Liver (tissue), 9 donors: Measurements from ENCODE around the gene ATP7A. TPM values are rescaled to one million over a fixed set of nuclear protein-coding genes. Genes with fewer than 3 reads are reported as not detected.
"Not testable (repeated sequence)": the region's sequence is repeated elsewhere in the genome, so short reads cannot be mapped to it uniquely, and the experiment has no call there.

Experiments used
- DNase-seq: peaks from one replicate; pipeline ENCODE4 v3.0.0-alpha.2; 2017; ENCODE audit warnings: low spot score
- H3K27ac ChIP-seq, 2 donors: one replicate each; pipeline ENCODE4 v1.7.0; 2013; ENCODE audit warnings: inconsistent platforms in 2 of 2, low read length in 2 of 2, control low read depth in 1 of 2, low read depth in 1 of 2, mild to moderate bottlenecking in 1 of 2
- H3K27me3 ChIP-seq, 4 donors: one replicate each; pipeline versions ENCODE4 v1.6.1 to v1.7.0; 2013; ENCODE audit warnings: low read length in 3 of 4, inconsistent platforms in 1 of 4, mild to moderate bottlenecking in 1 of 4, moderate library complexity in 1 of 4; ENCODE audit not compliant: control insufficient read depth in 4 of 4, insufficient read depth in 4 of 4
- H3K36me3 ChIP-seq, 4 donors: one replicate each; pipeline versions ENCODE4 v1.6.1 to v1.7.0; 2013; ENCODE audit warnings: low read length in 3 of 4, mild to moderate bottlenecking in 3 of 4, low read depth in 1 of 4, moderate library complexity in 1 of 4; ENCODE audit not compliant: control insufficient read depth in 4 of 4, insufficient read depth in 3 of 4
- H3K4me1 ChIP-seq, 4 donors: one replicate each; pipeline versions ENCODE4 v1.6.1 to v1.7.0; 2013; ENCODE audit warnings: low read length in 3 of 4, mild to moderate bottlenecking in 3 of 4, moderate library complexity in 1 of 4; ENCODE audit not compliant: control insufficient read depth in 4 of 4, insufficient read depth in 4 of 4
- H3K4me3 ChIP-seq, 3 donors: one replicate each; pipeline versions ENCODE4 v1.6.1 to v1.7.0; 2013; ENCODE audit warnings: low read length in 3 of 3, control low read depth in 1 of 3, low read depth in 1 of 3, mild to moderate bottlenecking in 1 of 3
- H3K9ac ChIP-seq, 2 donors: one replicate each; pipeline ENCODE4 v1.7.0; 2013; ENCODE audit warnings: low read length in 2 of 2, mild to moderate bottlenecking in 2 of 2, moderate library complexity in 2 of 2, control low read depth in 1 of 2, low read depth in 1 of 2
- H3K9me3 ChIP-seq, 4 donors: one replicate each; pipeline versions ENCODE4 v1.6.1 to v1.7.0; 2013; ENCODE audit warnings: low read length in 3 of 4; ENCODE audit not compliant: control insufficient read depth in 4 of 4
- EGR1 ChIP-seq, 2 donors: IDR thresholded peaks; 2 replicates each; pipeline ENCODE4 v1.6.1; 2016 to 2018; ENCODE audit warnings: antibody characterized with exemption in 2 of 2, low read depth in 2 of 2
- FOXA1 ChIP-seq: IDR thresholded peaks from 2 replicates; pipeline ENCODE4 v1.6.1; 2016; ENCODE audit warnings: antibody characterized with exemption
- FOXA2 ChIP-seq: IDR thresholded peaks from 2 replicates; pipeline ENCODE4 v1.6.1; 2016; ENCODE audit warnings: antibody characterized with exemption
- HNF4A ChIP-seq, 2 donors: conservative IDR thresholded peaks; 2 replicates each; pipeline ENCODE4 v1.6.1; 2016; ENCODE audit warnings: antibody characterized with exemption in 2 of 2, mild to moderate bottlenecking in 2 of 2
- HNF4G ChIP-seq: IDR thresholded peaks from 2 replicates; pipeline ENCODE4 v1.6.1; 2016; ENCODE audit warnings: antibody characterized with exemption
- JUND ChIP-seq, 2 donors: IDR thresholded peaks; 2 replicates each; pipeline ENCODE4 v1.6.1; 2016; ENCODE audit warnings: antibody characterized with exemption in 2 of 2
- NR2F2 ChIP-seq: IDR thresholded peaks from 2 replicates; pipeline ENCODE4 v1.6.1; 2016; ENCODE audit warnings: antibody characterized with exemption
- SP1 ChIP-seq: IDR thresholded peaks from 2 replicates; pipeline ENCODE4 v1.6.1; 2018; ENCODE audit warnings: antibody characterized with exemption, mild to moderate bottlenecking
- TAF1 ChIP-seq: conservative IDR thresholded peaks from 2 replicates; pipeline ENCODE4 v1.6.1; 2016; ENCODE audit warnings: antibody characterized with exemption, mild to moderate bottlenecking
- YY1 ChIP-seq: IDR thresholded peaks from 2 replicates; pipeline ENCODE4 v1.6.1; 2016; ENCODE audit warnings: antibody characterized with exemption, mild to moderate bottlenecking
- WGBS: extraction: QIAGEN DNeasy Blood & Tissue Kit; methylation state at CpG from one replicate; pipeline ENCODE4 v1.1.7; 2013; 5-methylcytosine and 5-hydroxymethylcytosine counted together
- polyA plus RNA-seq, 2 donors: library from polyadenylated mRNA; stranded (reverse) in 1 of 2; unstranded in 1 of 2; fragments of 200-250 nt in 1 of 2; fragments of >200 nt in 1 of 2; fragmentation: Nextera tagmentation in 1 of 2; extraction: Ambion mirVana in 1 of 2; gene quantifications; one replicate each; pipeline versions ENCODE4 v1.2.1 to v1.2.3, GENCODE V29; 2013 to 2015
- total RNA-seq, 2 donors: library from RNA; depleted of rRNA; stranded (reverse); fragments of >200 nt; gene quantifications; one replicate each; pipeline ENCODE4 v1.2.3, GENCODE V29; 2014
- TF ChIP-seq, protein P1 (sequence below): fragments of 150-350 bp; IDR thresholded peaks from 2 replicates; pipeline ENCODE4 v1.5.1; 2017; ENCODE audit warnings: improper control_type of control experiment, low read depth, low read length; ENCODE audit not compliant: missing input control
- TF ChIP-seq, protein P2 (sequence below): IDR thresholded peaks from 2 replicates; pipeline ENCODE4 v1.6.1; 2016; ENCODE audit warnings: antibody characterized with exemption
- TF ChIP-seq, protein P3 (sequence below): IDR thresholded peaks from 2 replicates; pipeline ENCODE4 v1.6.1; 2016; ENCODE audit warnings: antibody characterized with exemption
- TF ChIP-seq, protein P4 (sequence below): IDR thresholded peaks from 2 replicates; pipeline ENCODE4 v1.6.1; 2016; ENCODE audit warnings: antibody characterized with exemption
- donor health status: healthy.
- donor health status: healthy.
- donor health status: healthy.
- donor health status: healthy.
- donor health status: healthy.

Gene ATP7A
- total and polyA plus RNA-seq, 4 donors = 0.75 to 15.3 (median 3.0) TPM

DNA sequence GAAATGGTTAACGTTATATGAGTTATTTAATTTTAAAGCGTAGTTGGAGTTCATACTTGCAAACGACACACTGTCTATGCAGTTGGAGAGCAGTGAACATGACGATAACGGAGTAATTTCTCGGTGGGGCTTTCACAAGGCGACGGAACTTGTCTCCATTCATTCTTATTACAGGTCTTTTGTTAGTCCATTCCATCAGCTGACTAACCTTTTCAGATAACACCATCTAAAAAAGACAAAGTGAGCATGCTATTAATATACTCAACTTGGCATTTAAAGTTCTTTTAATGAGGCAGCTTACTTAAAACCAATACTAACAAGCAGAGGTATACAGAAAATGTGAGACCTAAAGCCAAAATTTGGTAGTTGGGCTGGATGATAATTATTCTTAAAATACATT lies 35.1 kb upstream of the ATP7A start:
- TF ChIP-seq EGR1 (IDR thresholded peaks at IDR 0.05; ENCODE audit: low read depth in 2 of 2) (no peak), FOXA1 (no peak), YY1 (no peak), NR2F2 (no peak), SP1 (no peak), JUND (IDR thresholded peaks at IDR 0.05) (no peak), FOXA2 (no peak), TAF1 (no peak), HNF4G (no peak), HNF4A (conservative IDR thresholded peaks at IDR 0.05) (no peak)
- TF ChIP-seq, protein P1, sequence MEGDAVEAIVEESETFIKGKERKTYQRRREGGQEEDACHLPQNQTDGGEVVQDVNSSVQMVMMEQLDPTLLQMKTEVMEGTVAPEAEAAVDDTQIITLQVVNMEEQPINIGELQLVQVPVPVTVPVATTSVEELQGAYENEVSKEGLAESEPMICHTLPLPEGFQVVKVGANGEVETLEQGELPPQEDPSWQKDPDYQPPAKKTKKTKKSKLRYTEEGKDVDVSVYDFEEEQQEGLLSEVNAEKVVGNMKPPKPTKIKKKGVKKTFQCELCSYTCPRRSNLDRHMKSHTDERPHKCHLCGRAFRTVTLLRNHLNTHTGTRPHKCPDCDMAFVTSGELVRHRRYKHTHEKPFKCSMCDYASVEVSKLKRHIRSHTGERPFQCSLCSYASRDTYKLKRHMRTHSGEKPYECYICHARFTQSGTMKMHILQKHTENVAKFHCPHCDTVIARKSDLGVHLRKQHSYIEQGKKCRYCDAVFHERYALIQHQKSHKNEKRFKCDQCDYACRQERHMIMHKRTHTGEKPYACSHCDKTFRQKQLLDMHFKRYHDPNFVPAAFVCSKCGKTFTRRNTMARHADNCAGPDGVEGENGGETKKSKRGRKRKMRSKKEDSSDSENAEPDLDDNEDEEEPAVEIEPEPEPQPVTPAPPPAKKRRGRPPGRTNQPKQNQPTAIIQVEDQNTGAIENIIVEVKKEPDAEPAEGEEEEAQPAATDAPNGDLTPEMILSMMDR = no peak
- TF ChIP-seq, protein P2, sequence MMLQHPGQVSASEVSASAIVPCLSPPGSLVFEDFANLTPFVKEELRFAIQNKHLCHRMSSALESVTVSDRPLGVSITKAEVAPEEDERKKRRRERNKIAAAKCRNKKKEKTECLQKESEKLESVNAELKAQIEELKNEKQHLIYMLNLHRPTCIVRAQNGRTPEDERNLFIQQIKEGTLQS = no peak
- TF ChIP-seq, protein P3, sequence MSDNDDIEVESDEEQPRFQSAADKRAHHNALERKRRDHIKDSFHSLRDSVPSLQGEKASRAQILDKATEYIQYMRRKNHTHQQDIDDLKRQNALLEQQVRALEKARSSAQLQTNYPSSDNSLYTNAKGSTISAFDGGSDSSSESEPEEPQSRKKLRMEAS = no peak
- Histone ChIP-seq H3K27ac (no peak overlapping the region), H3K36me3 (peaks cover 0 to 10% (median 4%) of the 10 kb centered on the region in 4 donors), H3K9ac (no peak overlapping the region), H3K4me1 (no peaks in the 10 kb centered on the region), H3K9me3 (no peaks in the 10 kb centered on the region), H3K4me3 (no peak overlapping the region), H3K27me3 (no peaks in the 10 kb centered on the region)
- WGBS = 99% methylated on average over 8 of the region's 8 CpGs
- DNase-seq = no peak

DNA sequence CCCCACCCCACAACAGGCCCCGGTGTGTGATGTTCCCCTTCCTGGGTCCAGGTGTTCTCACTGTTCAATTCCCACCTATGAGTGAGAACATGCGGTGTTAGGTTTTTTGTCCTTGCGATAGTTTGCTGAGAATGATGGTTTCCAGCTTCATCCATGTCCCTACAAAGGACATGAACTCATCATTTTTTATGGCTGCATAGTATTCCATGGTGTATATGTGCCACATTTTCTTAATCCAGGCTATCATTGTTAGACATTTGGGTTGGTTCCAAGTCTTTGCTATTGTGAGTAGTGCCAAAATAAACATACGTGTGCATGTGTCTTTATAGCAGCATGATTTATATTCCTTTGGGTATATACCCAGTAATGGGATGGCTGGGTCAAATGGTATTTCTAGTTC lies 29.1 kb upstream of the ATP7A start:
- not testable (repeated sequence) for H3K27ac ChIP-seq, H3K4me3 ChIP-seq, H3K27me3 ChIP-seq, DNase-seq, H3K9ac ChIP-seq, H3K4me1 ChIP-seq, H3K36me3 ChIP-seq, H3K9me3 ChIP-seq
- 87% methylated on average over 4 of the region's 4 CpGs for WGBS

DNA sequence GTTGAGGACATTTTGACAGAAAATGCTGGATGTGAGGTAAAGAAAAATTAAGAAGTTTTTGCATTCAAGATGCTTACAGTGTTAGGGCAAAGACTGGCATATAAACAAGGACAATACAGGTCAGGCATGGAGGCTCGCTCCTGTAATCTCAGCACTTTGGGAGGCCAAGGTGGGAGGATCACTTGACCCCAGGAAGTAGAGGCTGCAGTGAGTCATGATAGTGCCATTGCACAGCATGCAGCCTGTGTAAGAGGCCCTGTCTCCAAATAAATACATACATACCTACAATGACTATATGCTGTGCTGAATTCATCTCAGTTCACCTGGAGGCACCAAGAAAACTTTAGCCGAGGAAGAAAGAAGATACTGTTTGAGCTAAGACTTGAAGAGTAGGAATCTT lies 17.6 kb upstream of the ATP7A start:
- 94% methylated on average over 2 of the region's 2 CpGs for WGBS
- H3K36me3 ChIP-seq = no peaks in the 10 kb centered on the region
- H3K27ac ChIP-seq = no peak overlapping the region
- DNase-seq = no peak
- H3K4me3 ChIP-seq = no peak overlapping the region
- no peaks in the 10 kb centered on the region for H3K9me3 ChIP-seq
- TF ChIP-seq, protein P4, sequence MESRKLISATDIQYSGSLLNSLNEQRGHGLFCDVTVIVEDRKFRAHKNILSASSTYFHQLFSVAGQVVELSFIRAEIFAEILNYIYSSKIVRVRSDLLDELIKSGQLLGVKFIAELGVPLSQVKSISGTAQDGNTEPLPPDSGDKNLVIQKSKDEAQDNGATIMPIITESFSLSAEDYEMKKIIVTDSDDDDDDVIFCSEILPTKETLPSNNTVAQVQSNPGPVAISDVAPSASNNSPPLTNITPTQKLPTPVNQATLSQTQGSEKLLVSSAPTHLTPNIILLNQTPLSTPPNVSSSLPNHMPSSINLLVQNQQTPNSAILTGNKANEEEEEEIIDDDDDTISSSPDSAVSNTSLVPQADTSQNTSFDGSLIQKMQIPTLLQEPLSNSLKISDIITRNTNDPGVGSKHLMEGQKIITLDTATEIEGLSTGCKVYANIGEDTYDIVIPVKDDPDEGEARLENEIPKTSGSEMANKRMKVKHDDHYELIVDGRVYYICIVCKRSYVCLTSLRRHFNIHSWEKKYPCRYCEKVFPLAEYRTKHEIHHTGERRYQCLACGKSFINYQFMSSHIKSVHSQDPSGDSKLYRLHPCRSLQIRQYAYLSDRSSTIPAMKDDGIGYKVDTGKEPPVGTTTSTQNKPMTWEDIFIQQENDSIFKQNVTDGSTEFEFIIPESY = no peak
- TF ChIP-seq, protein P3 = no peak
- TF ChIP-seq EGR1 (IDR thresholded peaks at IDR 0.05; ENCODE audit: low read depth in 2 of 2) = no peak
- TF ChIP-seq FOXA1 = no peak
- no peak for TF ChIP-seq YY1
- peaks cover 3 to 7% (median 6%) of the 10 kb centered on the region in 4 donors for H3K4me1 ChIP-seq
- H3K9ac ChIP-seq = no peak overlapping the region
- no peaks in the 10 kb centered on the region for H3K27me3 ChIP-seq
